OCI-LY7 (cell line): Measurements from ENCODE around the gene TGM3.

Experiments used
- EZH2phosphoT487 ChIP-seq: fragments of 200-600 bp; sonication (generic); IDR thresholded peaks from 2 replicates; pipeline ENCODE4 v1.6.1; 2018; ENCODE audit warnings: low read depth, borderline replicate concordance, mild to moderate bottlenecking, mixed run types, antibody characterized with exemption, low read length, moderate library complexity, mixed read lengths
- TF ChIP-seq, protein P1 (sequence below): fragments of 200-600 bp; sonication (generic); conservative IDR thresholded peaks from 2 replicates; pipeline ENCODE4 v1.5.1; 2014; ENCODE audit warnings: mild to moderate bottlenecking, antibody characterized with exemption, low read length, moderate library complexity, mixed read lengths

DNA sequence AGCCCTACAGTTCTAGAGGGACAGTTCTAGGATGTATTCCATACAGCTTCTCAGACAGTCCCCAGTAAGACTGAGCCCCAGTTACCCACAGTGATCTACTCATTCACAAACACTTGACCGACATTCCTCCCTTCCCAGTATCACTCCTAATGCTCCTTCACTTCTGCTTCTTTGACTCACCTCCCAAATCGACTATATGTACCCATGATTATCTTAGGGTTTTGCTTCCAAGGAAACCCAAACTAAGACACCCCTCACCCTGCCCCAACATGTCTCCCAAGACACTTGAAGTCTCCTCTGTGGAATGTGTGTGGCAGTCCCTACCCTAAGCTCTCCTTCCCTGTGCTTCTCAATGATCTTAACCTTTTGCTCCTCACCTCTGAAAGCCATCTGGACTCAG lies 61.3 kb downstream of the TGM3 start:
- no peak for TF ChIP-seq EZH2phosphoT487
- TF ChIP-seq, protein P1, sequence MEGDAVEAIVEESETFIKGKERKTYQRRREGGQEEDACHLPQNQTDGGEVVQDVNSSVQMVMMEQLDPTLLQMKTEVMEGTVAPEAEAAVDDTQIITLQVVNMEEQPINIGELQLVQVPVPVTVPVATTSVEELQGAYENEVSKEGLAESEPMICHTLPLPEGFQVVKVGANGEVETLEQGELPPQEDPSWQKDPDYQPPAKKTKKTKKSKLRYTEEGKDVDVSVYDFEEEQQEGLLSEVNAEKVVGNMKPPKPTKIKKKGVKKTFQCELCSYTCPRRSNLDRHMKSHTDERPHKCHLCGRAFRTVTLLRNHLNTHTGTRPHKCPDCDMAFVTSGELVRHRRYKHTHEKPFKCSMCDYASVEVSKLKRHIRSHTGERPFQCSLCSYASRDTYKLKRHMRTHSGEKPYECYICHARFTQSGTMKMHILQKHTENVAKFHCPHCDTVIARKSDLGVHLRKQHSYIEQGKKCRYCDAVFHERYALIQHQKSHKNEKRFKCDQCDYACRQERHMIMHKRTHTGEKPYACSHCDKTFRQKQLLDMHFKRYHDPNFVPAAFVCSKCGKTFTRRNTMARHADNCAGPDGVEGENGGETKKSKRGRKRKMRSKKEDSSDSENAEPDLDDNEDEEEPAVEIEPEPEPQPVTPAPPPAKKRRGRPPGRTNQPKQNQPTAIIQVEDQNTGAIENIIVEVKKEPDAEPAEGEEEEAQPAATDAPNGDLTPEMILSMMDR = no peak
